RPMI8226 (cell line): ENCODE measurements around the gene PET117.
"Not testable (repeated sequence)": the region's sequence is repeated elsewhere in the genome, so short reads cannot be mapped to it uniquely, and the experiment has no call there.

Source experiments
- DNase-seq: peaks from one replicate; pipeline ENCODE4 v3.0.0-alpha.2; 2015

Gene PET117

GRCh38 chr20:18137412-18138265, at the start of gene PET117, which contains the start of gene KAT14:
Gene PET117 (plus strand): TSS chr20:18137863. CDS start chr20:18137956, 93 bp downstream.
Gene KAT14 (plus strand): TSS chr20:18137863. CDS start chr20:18142661, 4,798 bp downstream.
- DNase-seq = peak; percentile 96

GRCh38 chr20:18088298-18088697, 49.4 kb upstream of the PET117 start:
- not testable (repeated sequence) for DNase-seq

GRCh38 chr20:18088841-18089240, 48.8 kb upstream of the PET117 start:
- not testable (repeated sequence) for DNase-seq

- DNase-seq = no peak
Measured at GRCh38 chr20:18090044-18090443, 47.6 kb upstream of the PET117 start.

GRCh38 chr20:18090477-18090876, 47.2 kb upstream of the PET117 start:
- DNase-seq = no peak

GRCh38 chr20:18091623-18092022, 46.0 kb upstream of the PET117 start:
- DNase-seq = no peak

- DNase-seq = no peak
Measured at GRCh38 chr20:18092890-18093289, 44.8 kb upstream of the PET117 start.

GRCh38 chr20:18093388-18093787, 44.3 kb upstream of the PET117 start:
- no peak for DNase-seq

GRCh38 chr20:18094191-18094590, 43.5 kb upstream of the PET117 start:
- no peak for DNase-seq

GRCh38 chr20:18100569-18100968, 37.1 kb upstream of the PET117 start:
- DNase-seq = not testable (repeated sequence)

- DNase-seq = no peak
Measured at GRCh38 chr20:18101125-18101810, 36.4 kb upstream of the PET117 start.

GRCh38 chr20:18103497-18103896, 34.2 kb upstream of the PET117 start:
- DNase-seq = no peak

GRCh38 chr20:18108326-18108725, 29.3 kb upstream of the PET117 start:
- no peak for DNase-seq

GRCh38 chr20:18128574-18128973, 9.1 kb upstream of the PET117 start:
- not testable (repeated sequence) for DNase-seq

GRCh38 chr20:18132663-18133062, 5.0 kb upstream of the PET117 start:
- DNase-seq = no peak

- DNase-seq = no peak
Measured at GRCh38 chr20:18133962-18134361, 3.7 kb upstream of the PET117 start.

GRCh38 chr20:18138266-18138582, 561 bp downstream of the PET117 start:
- DNase-seq = no peak

GRCh38 chr20:18138639-18139583, 1.2 kb downstream of the PET117 start:
- no peak for DNase-seq

- DNase-seq = no peak
Measured at GRCh38 chr20:18139832-18140231, 2.2 kb downstream of the PET117 start.

GRCh38 chr20:18144541-18145099, 7.0 kb downstream of the PET117 start:
- DNase-seq = no peak

- no peak for DNase-seq
Measured at GRCh38 chr20:18154342-18154741, 16.7 kb downstream of the PET117 start.

- peak; percentile 19 for DNase-seq
Measured at GRCh38 chr20:18156045-18156444, 18.4 kb downstream of the PET117 start.

- no peak for DNase-seq
Measured at GRCh38 chr20:18164356-18164755, 26.7 kb downstream of the PET117 start.
